DMS153 treated with DMSO at 0.1 percent for 48 hours (cell line): ENCODE results near the gene RAB31.

Experiments
- DNase-seq: peaks from one replicate; lab custom pipeline; 2025; ENCODE audit not compliant: unreplicated experiment; lab: John Stamatoyannopoulos, UW

The RAB31 gene

GRCh38 chr18:9905401-9905922 lies 197.4 kb downstream of the RAB31 start:
- DNase-seq: no peak

DNA sequence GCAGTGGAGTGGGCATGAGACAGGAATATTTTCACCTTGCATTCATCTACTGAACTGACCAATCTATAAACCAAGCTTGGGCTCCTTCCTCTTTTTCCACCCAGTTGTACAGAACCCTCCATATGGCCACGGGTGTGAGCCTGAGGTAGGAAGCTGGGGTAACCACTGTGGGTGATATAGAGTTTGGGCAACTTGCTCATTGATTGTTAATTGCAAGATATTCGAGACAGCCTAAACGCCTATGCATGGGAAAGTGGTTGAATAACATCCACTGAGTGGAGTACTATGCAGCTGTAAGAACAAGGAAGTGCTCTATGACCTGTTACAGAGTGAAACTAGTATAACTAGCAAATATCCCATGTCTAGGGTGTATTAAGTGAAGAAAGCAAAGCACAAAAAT lies 198.4 kb downstream of the RAB31 start:
- DNase-seq: no peak

GRCh38 chr18:9907867-9908266 lies 199.8 kb downstream of the RAB31 start:
- no peak for DNase-seq

- DNase-seq: no peak
These were observed 202.0 kb downstream of the RAB31 start for GRCh38 chr18:9910071-9910470.

DNA sequence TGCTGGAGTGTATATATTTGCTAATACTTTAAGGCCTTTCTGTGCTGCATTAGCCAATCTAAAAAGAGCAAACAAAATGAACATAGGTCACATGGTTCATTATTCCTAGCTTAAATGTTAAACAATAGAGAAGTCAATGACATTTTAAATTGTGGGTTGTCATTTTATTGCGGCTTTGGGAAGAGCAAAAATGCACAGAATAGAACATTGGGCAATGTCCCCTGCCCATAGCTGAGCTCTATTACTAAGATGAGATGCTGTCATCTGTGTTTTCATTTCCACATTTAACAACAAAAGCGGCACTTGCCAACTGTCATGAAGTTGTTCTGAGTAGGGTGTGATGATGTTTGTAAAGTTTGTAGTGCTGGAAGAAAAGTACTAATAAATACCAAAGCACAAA lies 202.6 kb downstream of the RAB31 start:
- no peak for DNase-seq

DNA sequence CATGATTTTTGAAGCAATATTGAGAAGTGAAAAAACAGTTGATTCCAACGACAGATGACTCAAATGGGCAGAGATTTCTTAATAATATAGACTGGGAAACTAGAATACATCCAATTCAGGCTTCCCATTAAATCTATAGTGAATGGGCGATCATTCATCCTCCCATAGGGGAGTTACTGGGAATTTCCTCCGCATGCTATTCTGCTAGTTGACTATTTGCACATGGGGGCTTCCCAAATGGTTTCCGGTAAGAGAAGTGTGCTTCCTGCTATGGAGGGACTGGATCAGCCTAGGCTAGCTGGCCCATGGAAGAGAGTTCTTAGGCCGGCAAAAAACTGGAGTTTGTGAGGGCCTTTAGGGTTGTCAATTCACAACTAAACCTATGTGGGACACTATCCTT lies 203.1 kb downstream of the RAB31 start:
- no peak for DNase-seq
